Mesenchymal stem cell (in vitro differentiated cells and primary cell): ENCODE measurements around the gene LGALS3. TPM values are rescaled to one million over a fixed set of nuclear protein-coding genes. Genes with fewer than 3 reads are reported as not detected.
"Not testable (repeated sequence)": the region's sequence is repeated elsewhere in the genome, so short reads cannot be mapped to it uniquely, and the experiment has no call there.

Source experiments
- DNase-seq: peaks from one replicate; pipeline ENCODE4 v3.0.0-alpha.2; 2013
- H2AFZ ChIP-seq: one replicate; pipeline ENCODE4 v1.6.1; 2013; ENCODE audit warnings: low read depth, mild to moderate bottlenecking, control low read depth, inconsistent platforms, low read length, moderate library complexity
- H2AK5ac ChIP-seq: 2 replicates; pipeline ENCODE4 v1.6.1; 2013; ENCODE audit warnings: low read length, moderate library complexity, mild to moderate bottlenecking, inconsistent platforms; ENCODE audit not compliant: severe bottlenecking
- H2BK120ac ChIP-seq: one replicate; pipeline ENCODE4 v1.6.1; 2013; ENCODE audit warnings: low read depth, mild to moderate bottlenecking, inconsistent platforms, low read length, moderate library complexity
- H2BK12ac ChIP-seq, 2 experiments: one replicate each; pipeline ENCODE4 v1.6.1; 2013; ENCODE audit warnings: inconsistent platforms in 2 of 2, low read length in 2 of 2, mild to moderate bottlenecking in 2 of 2, moderate library complexity in 2 of 2, control low read depth in 1 of 2
- H2BK15ac ChIP-seq: one replicate; pipeline ENCODE4 v1.6.1; 2013; ENCODE audit warnings: mild to moderate bottlenecking, low read depth, inconsistent platforms; ENCODE audit not compliant: poor library complexity, severe bottlenecking
- H2BK5ac ChIP-seq: 2 replicates; pipeline ENCODE4 v1.6.1; 2013; ENCODE audit warnings: low read depth, mild to moderate bottlenecking, low read length, control low read depth, inconsistent platforms; ENCODE audit not compliant: poor library complexity, severe bottlenecking
- H3K14ac ChIP-seq, 2 experiments: one replicate each; pipeline ENCODE4 v1.6.1; 2013; ENCODE audit warnings: inconsistent platforms in 2 of 2, low read length in 2 of 2, control low read depth in 1 of 2, mild to moderate bottlenecking in 1 of 2, moderate library complexity in 1 of 2
- H3K18ac ChIP-seq, 2 experiments: one replicate each; pipeline ENCODE4 v1.6.1; 2013; ENCODE audit warnings: inconsistent platforms in 2 of 2, low read length in 2 of 2, control low read depth in 1 of 2, low read depth in 1 of 2, mild to moderate bottlenecking in 1 of 2
- H3K23ac ChIP-seq, 2 experiments: one replicate each; pipeline ENCODE4 v1.6.1; 2013; ENCODE audit warnings: inconsistent platforms in 2 of 2, low read length in 2 of 2, mild to moderate bottlenecking in 2 of 2, moderate library complexity in 2 of 2, control low read depth in 1 of 2
- H3K27ac ChIP-seq: 2 replicates; pipeline ENCODE4 v1.5.1; 2013; ENCODE audit warnings: mild to moderate bottlenecking, moderate library complexity, low read length, control low read depth, inconsistent platforms; ENCODE audit not compliant: poor library complexity, severe bottlenecking
- H3K27me3 ChIP-seq, 2 experiments: 2 replicates each; pipeline versions ENCODE4 v1.6.1 to v1.7.0; 2013; ENCODE audit warnings: low read length in 2 of 2, mild to moderate bottlenecking in 2 of 2, moderate library complexity in 2 of 2, control low read depth in 1 of 2, inconsistent platforms in 1 of 2; ENCODE audit not compliant: control insufficient read depth in 1 of 2, insufficient read depth in 1 of 2
- H3K36me3 ChIP-seq, 2 experiments: 2 replicates each; pipeline versions ENCODE4 v1.6.1 to v1.7.0; 2013; ENCODE audit warnings: low read length in 2 of 2, control low read depth in 1 of 2, inconsistent platforms in 1 of 2, low read depth in 1 of 2, mild to moderate bottlenecking in 1 of 2; ENCODE audit not compliant: insufficient read depth in 2 of 2, control insufficient read depth in 1 of 2
- H3K4ac ChIP-seq, 2 experiments: one replicate each; pipeline ENCODE4 v1.6.1; 2013; ENCODE audit warnings: inconsistent platforms in 2 of 2, low read length in 2 of 2, mild to moderate bottlenecking in 2 of 2, moderate library complexity in 2 of 2, control low read depth in 1 of 2, low read depth in 1 of 2
- H3K4me1 ChIP-seq: 2 replicates; pipeline ENCODE4 v1.6.1; 2013; ENCODE audit warnings: low read depth, low read length, control low read depth; ENCODE audit not compliant: control insufficient read depth, insufficient read depth
- H3K4me2 ChIP-seq: 2 replicates; pipeline ENCODE4 v1.6.1; 2013; ENCODE audit warnings: low read length, mild to moderate bottlenecking, inconsistent platforms; ENCODE audit not compliant: poor library complexity, severe bottlenecking
- H3K4me3 ChIP-seq, 2 experiments: 2 replicates each; pipeline versions ENCODE4 v1.5.1 to v1.7.0; 2013; ENCODE audit warnings: low read length in 2 of 2, mild to moderate bottlenecking in 2 of 2, control low read depth in 1 of 2, low read depth in 1 of 2; ENCODE audit not compliant: insufficient read depth in 1 of 2
- H3K79me1 ChIP-seq: replicated peaks from 2 replicates; pipeline ENCODE4 v1.6.1; 2013; ENCODE audit warnings: mild to moderate bottlenecking, control low read depth, low read length, inconsistent platforms; ENCODE audit not compliant: poor library complexity, severe bottlenecking
- H3K9ac ChIP-seq: 2 replicates; pipeline ENCODE4 v1.7.0; 2013; ENCODE audit warnings: mild to moderate bottlenecking, low read length, moderate library complexity
- H3K9me3 ChIP-seq: 2 replicates; pipeline ENCODE4 v1.7.0; 2013; ENCODE audit warnings: mild to moderate bottlenecking, low read length; ENCODE audit not compliant: control insufficient read depth
- H4K8ac ChIP-seq: one replicate; pipeline ENCODE4 v1.6.1; 2013; ENCODE audit warnings: inconsistent platforms, mild to moderate bottlenecking, low read length, moderate library complexity
- H4K91ac ChIP-seq: one replicate; pipeline ENCODE4 v1.6.1; 2013; ENCODE audit warnings: mild to moderate bottlenecking, low read length, inconsistent platforms
- WGBS: methylation state at CpG from one replicate; pipeline ENCODE4 v1.1.7; 2013; ENCODE audit warnings: mixed read lengths; 5-methylcytosine and 5-hydroxymethylcytosine counted together
- polyA plus RNA-seq, 2 experiments: library from polyadenylated mRNA; stranded (reverse); fragments of 200-250 nt; gene quantifications; one replicate each; pipeline ENCODE4 v1.2.3, GENCODE V29; 2013

LGALS3 gene
- 172 TPM for polyA plus RNA-seq (2013, experiment 1 of 2)
- polyA plus RNA-seq (2013, experiment 2 of 2), result 175 TPM

GRCh38 chr14:55129086-55129427, at the start of gene LGALS3:
Gene LGALS3, plus strand, starts transcription at chr14:55129252. Its CDS starts 8,122 bp downstream, at chr14:55137374.
- no peak within 1 kb of the TSS for H2AK5ac ChIP-seq

GRCh38 chr14:55079961-55080360, 49.1 kb upstream of the LGALS3 start:
- H3K9me3 ChIP-seq, H4K8ac ChIP-seq, H3K4me3 ChIP-seq, H2AFZ ChIP-seq, H3K27ac ChIP-seq, H3K4ac ChIP-seq, H3K18ac ChIP-seq, H4K91ac ChIP-seq, H3K4me2 ChIP-seq, H3K79me1 ChIP-seq, H2BK15ac ChIP-seq, H2BK5ac ChIP-seq, DNase-seq, H2BK12ac ChIP-seq, H2AK5ac ChIP-seq, H3K4me1 ChIP-seq, H3K9ac ChIP-seq, H2BK120ac ChIP-seq, H3K27me3 ChIP-seq, H3K14ac ChIP-seq, H3K36me3 ChIP-seq, H3K23ac ChIP-seq: not testable (repeated sequence)
- 90% methylated on average over 5 of the region's 6 CpGs for WGBS

More at GRCh38 chr14:55129086-55129427, at the start of gene LGALS3:
- Histone ChIP-seq H3K27me3 (no peaks in the 10 kb centered on the region), H3K4ac (peak within 1 kb of the TSS; percentile 47 to 72), H2BK15ac (peak within 1 kb of the TSS; percentile 94), H3K9ac (peak within 1 kb of the TSS; percentile 96), H3K27ac (peak within 1 kb of the TSS; percentile 8), H2BK5ac (peak within 1 kb of the TSS; percentile 24), H3K18ac (peak within 1 kb of the TSS; percentile 52 to 73), H3K14ac (peak within 1 kb of the TSS in 1 of 2 experiments; percentile 14), H3K4me2 (peak within 1 kb of the TSS; percentile 90), H3K79me1 (peaks cover 8% of the 10 kb centered on the region), H2BK120ac (peak within 1 kb of the TSS; percentile 97), H3K4me3 (peak within 1 kb of the TSS; percentile 76 to 97), H4K8ac (peak within 1 kb of the TSS; percentile 79), H2AFZ (peak within 1 kb of the TSS; percentile 24), H2BK12ac (peak within 1 kb of the TSS in 1 of 2 experiments; percentile 49), H3K9me3 (no peaks in the 10 kb centered on the region), H4K91ac (peak within 1 kb of the TSS; percentile 73), H3K23ac (peak within 1 kb of the TSS in 1 of 2 experiments; percentile 20), H3K4me1 (peaks cover 5% of the 10 kb centered on the region), H3K36me3 (peaks cover 0 to 31% of the 10 kb centered on the region in 2 experiments)
- WGBS, result 0% methylated on average over 22 of the region's 50 CpGs
- DNase-seq, result peak; percentile 58

GRCh38 chr14:55084401-55085059, 44.5 kb upstream of the LGALS3 start:
- H3K36me3 ChIP-seq, result no peaks in the 10 kb centered on the region
- H4K91ac ChIP-seq, result no peak overlapping the region
- no peak overlapping the region for H2BK15ac ChIP-seq
- H3K27ac ChIP-seq, result no peak overlapping the region
- H2BK12ac ChIP-seq, result no peak overlapping the region
- no peak overlapping the region for H3K4ac ChIP-seq
- H2AFZ ChIP-seq, result no peak overlapping the region
- H2BK5ac ChIP-seq, result no peak overlapping the region
- H3K14ac ChIP-seq, result no peak overlapping the region
- H3K4me3 ChIP-seq, result no peak overlapping the region
- no peaks in the 10 kb centered on the region for H3K27me3 ChIP-seq
- no peak overlapping the region for H4K8ac ChIP-seq
- no peaks in the 10 kb centered on the region for H3K9me3 ChIP-seq
- no peaks in the 10 kb centered on the region for H3K79me1 ChIP-seq
- no peak overlapping the region for H3K9ac ChIP-seq
- H3K18ac ChIP-seq, result no peak overlapping the region
- no peak overlapping the region for H2BK120ac ChIP-seq
- no peaks in the 10 kb centered on the region for H3K4me1 ChIP-seq
- no peak overlapping the region for H3K23ac ChIP-seq
- DNase-seq, result no peak
- H3K4me2 ChIP-seq, result no peak overlapping the region
- H2AK5ac ChIP-seq, result no peak overlapping the region

GRCh38 chr14:55085060-55085660, 43.9 kb upstream of the LGALS3 start:
- no peak overlapping the region for H3K4ac ChIP-seq
- no peaks in the 10 kb centered on the region for H3K36me3 ChIP-seq
- no peak overlapping the region for H2BK15ac ChIP-seq
- H4K91ac ChIP-seq, result no peak overlapping the region
- H2BK12ac ChIP-seq, result no peak overlapping the region
- no peak overlapping the region for H3K18ac ChIP-seq
- H3K27ac ChIP-seq, result no peak overlapping the region
- no peak overlapping the region for H2AFZ ChIP-seq
- no peak overlapping the region for H2BK5ac ChIP-seq
- H2BK120ac ChIP-seq, result no peak overlapping the region
- H3K4me2 ChIP-seq, result no peak overlapping the region
- no peaks in the 10 kb centered on the region for H3K79me1 ChIP-seq
- no peak overlapping the region for H3K9ac ChIP-seq
- no peak overlapping the region for H2AK5ac ChIP-seq
- 84% methylated on average over 3 of the region's 4 CpGs for WGBS
- no peak overlapping the region for H4K8ac ChIP-seq
- H3K23ac ChIP-seq, result no peak overlapping the region
- H3K4me1 ChIP-seq, result no peaks in the 10 kb centered on the region
- no peaks in the 10 kb centered on the region for H3K9me3 ChIP-seq
- H3K27me3 ChIP-seq, result no peaks in the 10 kb centered on the region
- H3K4me3 ChIP-seq, result no peak overlapping the region
- H3K14ac ChIP-seq, result no peak overlapping the region
- DNase-seq, result no peak
